UCSD-AML1 (cell line): ENCODE results near the gene RBMX.
"Not testable (repeated sequence)": the region's sequence is repeated elsewhere in the genome, so short reads cannot be mapped to it uniquely, and the experiment has no call there.

ENCODE experiments used
- DNase-seq: peaks from one replicate; lab custom pipeline; 2025; ENCODE audit not compliant: unreplicated experiment; lab: John Stamatoyannopoulos, UW

Gene RBMX

DNA sequence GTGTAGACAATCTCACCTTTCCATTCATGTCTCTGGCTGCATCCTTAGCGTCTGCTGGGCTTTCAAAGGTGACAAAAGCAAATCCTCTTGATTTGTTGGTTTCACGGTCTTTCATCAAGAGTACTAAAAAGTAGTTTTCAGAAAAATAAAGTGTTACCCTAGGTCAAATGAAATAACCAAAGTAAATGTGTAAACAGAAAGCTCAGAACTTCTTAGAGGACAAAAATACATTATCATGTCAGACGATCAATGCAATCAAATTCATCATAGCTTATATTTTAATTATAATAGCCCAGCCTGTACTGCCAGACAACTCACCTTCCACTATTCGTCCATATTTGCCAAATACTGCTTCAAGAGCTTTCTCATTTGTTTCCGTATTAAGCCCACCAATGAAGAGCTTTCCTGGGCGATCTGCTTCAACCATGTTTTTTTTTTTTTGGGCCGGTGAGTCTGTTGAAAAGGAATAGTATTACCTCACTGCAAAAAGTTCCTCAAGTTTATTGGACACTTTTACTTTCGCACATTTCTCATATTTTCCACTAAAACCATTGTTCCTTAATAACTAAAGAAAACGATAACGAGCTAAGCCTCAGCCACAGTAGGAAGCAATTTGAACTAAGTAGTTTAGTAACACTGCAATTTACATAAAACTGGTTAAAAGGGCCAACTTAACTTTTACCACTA lies 1.4 kb downstream of the RBMX start:
- no peak for DNase-seq

DNA sequence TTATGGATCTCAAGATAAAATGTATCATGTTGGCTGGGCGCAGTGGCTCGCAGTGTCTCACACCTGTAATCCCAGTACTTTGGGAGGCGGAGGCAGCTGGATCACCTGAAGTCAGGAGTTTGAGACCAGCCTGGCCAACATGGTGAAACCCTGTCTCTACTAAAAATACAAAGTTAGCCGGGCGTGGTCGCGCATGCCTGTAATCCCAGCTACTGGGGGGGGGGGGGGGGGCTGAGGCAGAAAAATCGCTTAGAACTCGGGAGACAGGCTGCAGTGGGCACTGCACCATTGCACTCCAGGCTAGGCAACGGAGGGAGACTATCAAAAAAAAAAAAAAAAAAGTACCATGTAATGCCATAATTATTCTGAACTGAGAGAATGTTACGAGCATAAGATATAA lies 2.1 kb downstream of the RBMX start:
- no peak for DNase-seq

DNA sequence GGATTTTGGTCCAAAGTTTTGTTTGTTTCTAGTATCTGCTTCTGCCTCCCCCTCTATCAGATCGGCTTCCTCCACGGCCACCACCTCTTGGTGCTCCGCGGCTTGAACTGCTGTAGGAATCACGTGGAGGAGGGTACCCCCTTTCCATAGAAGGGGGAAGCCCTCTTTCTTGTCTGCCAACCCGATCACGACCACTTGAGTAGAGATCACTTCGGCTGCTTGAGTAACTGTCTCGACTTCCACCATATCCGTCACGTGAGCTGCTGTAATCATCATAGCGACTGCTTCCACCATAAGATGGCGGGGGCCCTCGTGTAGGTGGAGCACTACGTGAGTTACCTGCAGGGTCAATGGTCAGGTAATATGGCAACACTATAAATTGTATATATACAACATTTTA lies 6.4 kb downstream of the RBMX start:
- DNase-seq = not testable (repeated sequence)

DNA sequence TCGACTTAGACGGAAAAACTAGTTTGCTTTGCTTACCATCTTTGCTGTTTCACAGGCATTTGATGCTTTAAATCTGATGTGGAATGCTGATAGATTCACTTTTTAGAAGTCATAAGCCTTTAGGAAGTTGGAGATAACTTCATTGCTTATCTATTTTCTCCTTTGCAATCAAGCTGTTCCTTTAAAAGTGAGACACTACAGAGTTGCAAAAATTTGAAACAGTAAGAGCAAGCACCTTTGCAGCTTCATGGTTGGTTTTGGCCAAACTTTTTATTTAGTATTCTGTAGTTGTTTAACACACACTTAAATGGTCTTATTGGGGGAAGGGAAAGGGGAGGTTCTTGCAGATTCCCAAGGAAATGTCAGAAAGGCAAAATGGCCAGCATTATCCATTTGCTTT lies 7.3 kb downstream of the RBMX start:
- DNase-seq = not testable (repeated sequence)

DNA sequence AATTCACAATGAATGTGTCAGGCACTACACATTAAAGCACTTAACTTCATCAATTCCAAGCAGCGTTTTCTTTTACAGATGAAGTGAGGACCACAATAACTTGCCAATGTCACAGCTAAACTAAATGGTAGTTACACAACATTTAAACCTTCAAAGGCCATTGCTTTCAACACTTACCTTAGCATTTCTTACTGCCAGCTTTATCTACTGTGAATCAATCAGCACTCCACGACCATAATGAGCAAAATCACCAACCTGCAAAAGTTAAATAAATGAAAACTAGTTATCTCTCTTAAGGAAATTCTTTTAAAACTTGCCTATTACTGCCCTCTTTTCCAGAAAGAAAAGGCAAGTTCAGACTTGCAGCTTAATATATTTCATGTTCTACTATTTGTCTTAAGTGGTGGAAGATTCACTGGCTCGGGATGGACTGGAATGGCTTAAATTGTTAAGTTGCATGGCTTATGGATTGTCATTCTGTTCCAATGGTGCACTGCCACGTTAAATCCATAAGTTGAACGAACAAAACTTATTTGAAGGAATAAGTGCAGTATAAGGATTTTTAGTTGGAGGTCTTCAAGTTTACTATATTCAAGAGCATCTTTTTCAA lies 8.3 kb downstream of the RBMX start:
- DNase-seq = no peak

DNA sequence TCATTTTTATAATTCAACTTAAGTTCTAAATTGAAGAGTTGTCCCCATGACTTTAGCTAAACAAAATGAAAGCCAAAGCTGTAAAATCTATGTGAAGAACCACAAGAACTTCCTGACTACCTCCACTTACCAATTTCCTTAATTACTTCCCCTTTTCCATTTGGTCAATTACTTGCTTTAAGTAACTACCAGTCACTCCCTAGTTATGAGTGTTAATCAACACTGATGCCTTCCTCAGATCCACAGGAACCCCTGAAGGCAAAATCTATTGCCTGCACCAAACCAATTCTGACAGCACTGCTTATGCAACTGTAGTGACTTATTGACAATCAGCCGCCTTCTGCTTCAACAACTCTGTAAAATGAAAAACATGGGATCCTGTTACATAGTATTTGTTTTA lies 10.5 kb downstream of the RBMX start:
- DNase-seq = no peak

DNA sequence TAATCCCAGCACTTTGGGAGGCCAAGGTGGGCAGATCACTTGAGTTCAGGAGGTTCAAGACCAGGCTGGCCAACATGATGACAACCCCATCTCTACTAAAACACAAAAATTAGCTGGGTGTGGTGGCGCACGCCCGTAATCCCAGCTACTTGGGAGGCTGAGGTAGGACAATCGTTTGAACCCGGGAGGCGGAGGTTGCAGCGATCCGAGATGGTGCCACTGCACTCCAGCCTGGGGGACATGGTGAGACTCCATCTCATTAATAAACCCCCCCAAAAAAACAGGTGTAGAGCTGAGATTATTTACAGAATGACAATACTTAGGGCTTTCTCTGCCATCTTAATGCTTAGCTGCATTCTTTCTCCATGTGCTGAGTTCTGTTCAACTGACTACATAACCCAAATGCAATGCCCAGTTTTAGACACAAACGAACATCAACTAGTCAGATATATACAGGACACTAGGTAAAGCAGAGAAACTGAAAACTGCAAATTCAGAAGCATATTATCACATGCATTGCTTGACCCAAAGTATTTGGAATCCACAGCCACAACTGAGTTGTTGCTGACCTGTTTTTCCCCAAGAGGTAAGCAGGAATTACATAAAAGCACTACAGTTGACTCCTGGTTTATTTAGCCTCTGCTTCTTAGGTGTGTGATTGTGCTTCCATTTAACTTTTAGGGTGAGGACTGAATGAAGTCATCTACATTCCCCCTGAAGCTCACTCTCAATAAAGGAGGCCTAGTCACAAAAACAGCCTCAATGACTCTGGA lies 12.1 kb downstream of the RBMX start:
- DNase-seq = no peak

DNA sequence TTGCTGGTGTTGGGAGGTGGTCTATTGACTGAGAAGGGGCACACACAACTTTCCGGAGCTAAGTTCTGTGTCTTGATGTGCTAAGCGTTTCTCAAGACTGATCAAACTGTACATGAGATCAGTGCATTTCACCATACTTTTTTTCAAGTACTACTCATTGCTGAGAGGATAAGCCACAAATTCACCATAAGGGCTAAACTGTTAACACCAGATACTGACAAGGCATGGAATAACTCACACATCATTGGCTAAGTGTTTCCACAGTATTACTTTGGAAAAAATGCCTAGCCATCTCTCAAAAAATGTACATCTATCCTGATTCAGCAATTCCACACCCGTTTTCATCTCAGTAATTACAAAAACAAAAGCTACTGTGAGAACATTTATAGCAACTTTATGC lies 13.0 kb downstream of the RBMX start:
- no peak for DNase-seq

DNA sequence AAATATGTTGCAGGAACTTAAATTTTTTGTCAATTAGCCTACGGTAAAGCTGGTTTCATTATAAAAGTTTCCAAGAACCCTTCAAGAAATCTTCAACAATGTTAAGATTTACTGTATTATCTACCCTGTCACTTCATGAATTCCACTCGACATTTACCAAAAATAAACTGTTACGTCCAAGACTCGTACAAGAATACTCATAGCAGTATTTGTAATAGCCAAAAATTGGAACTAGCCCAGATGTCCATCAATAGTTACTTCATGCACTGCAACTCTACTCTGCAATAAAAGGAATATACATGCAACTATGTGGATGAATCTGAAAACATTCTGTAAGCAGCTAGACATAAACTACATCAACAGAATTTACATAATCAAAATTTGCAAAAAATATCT lies 13.4 kb downstream of the RBMX start:
- no peak for DNase-seq

DNA sequence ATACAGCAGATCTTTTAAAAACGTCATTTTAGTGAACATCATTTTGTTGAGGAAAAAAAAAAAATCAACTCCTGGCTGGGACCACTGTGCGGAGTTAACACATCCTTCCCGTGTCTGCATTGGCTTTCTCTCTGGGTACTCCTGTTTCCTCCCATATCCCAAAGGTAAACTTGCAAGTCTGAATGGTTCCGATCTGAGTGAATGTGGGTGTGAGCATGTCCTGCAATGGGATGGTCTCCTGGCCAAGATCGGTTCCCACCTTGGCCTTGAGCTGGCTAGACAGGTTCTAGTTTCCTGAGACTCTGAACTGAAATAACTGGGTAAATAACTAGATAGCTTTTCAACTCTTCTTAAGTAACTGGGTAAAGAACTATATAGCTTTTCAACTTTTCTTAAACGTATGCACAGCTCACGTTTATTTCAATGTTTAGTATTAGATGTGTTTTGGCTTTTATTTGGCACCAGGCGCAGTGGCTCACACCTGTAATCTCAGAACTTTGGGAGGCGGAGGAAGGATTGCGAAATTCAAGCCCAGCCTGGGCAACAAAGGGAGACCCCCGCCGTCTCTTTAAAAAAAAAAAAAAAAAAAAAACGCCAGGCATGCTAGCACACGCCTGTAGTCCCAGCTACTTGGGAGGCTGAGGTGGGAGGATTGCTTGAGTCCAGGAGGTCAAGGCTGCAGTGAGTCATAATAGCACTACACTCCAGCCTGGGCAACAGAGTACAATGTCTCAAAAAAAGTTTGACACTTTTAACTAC lies 14.0 kb downstream of the RBMX start:
- no peak for DNase-seq

DNA sequence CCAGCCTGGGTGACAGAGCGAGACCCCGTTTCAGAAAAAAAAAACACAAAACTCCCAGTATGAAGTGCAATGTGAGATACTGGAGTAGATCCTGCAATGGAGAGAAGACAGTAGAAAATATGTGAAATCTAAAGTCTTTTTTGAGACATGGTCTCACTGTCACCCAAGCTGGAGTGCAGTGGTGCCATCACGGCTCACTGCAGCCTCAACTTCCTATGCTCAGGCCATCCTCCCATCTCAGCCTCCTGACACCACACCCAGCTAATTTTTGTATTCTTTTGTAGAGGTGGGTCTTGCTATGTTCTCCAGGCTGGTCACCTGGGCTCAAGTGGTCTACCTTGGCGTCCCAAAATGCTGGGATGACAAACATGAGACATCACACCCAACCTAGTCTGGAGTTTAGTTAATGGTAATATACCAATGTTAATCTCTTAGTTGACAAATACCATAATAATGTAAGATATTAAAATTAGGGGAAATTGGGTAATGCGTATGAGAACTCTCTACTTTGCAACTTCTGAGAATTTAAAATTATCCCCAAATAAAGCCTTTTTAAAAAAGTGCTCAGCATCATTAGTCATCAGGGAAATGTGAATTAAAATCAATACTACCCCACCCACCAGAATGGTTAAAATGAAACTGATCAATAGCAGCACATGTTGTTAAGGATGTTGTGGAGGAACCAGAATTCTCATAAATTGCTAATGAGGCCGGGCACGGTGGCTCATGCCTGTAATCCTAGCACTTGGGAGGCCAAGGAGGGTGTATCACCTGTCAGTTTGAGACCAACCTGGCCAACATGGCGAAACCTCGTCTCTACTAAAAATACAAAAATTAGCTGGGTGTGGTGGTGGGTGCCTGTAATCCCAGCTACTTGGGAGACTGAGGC lies 15.0 kb downstream of the RBMX start:
- no peak for DNase-seq

DNA sequence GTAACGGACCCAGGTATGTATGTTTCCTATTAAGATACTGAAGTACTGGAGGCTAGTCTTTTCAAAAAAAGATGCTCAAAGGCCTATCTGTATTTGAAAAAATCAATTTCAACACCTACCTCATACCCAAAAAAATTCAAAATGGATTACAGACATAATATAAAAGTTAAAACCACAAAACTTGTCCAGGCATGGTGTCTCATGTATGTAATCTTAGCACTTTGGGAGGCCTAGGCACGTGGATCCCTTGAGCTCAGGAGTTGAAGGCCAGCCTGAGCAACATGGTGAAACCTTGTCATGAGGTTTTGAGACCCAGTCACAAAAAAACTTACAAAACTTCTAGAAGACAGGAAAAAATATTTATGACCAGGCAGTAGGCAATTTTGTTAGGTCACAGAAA lies 16.7 kb downstream of the RBMX start:
- no peak for DNase-seq

DNA sequence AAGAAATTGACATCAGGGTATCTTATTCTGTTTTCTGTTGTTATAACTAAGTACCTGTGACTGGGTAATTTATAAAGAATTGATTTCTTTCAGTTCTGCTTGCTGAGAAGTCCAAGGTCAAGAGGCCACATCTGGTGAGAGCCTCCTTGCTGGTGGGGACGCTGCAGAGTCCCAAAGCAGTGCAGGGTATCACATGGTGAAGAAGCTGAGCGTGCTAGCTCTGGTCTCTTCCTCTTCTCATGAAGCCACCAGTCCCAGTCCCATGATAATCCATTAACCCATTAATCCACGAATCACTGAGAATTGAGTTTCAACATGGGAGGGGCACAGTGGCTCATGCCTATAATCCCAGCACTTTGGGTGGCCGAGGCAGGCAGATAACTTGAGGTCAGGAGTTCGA lies 18.0 kb downstream of the RBMX start:
- DNase-seq = no peak

DNA sequence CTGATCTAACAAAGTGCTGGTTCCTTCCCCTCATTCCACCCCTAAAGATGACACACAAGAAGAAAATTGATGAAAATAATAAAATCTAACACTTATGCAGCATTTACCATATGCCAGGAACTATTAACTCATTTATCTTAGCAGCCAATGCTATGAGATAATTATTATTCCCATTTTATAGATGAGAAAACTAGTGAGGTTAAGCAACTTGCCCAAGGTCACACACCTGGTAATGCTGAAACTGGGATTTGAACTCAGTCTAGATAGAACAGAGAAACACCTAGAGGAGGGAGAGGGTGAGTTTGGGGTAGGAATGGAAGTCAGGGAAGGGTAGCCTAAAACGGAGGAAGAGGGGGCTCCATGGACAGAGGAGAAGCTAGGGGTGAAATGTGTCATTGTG lies 18.6 kb downstream of the RBMX start:
- DNase-seq = no peak

DNA sequence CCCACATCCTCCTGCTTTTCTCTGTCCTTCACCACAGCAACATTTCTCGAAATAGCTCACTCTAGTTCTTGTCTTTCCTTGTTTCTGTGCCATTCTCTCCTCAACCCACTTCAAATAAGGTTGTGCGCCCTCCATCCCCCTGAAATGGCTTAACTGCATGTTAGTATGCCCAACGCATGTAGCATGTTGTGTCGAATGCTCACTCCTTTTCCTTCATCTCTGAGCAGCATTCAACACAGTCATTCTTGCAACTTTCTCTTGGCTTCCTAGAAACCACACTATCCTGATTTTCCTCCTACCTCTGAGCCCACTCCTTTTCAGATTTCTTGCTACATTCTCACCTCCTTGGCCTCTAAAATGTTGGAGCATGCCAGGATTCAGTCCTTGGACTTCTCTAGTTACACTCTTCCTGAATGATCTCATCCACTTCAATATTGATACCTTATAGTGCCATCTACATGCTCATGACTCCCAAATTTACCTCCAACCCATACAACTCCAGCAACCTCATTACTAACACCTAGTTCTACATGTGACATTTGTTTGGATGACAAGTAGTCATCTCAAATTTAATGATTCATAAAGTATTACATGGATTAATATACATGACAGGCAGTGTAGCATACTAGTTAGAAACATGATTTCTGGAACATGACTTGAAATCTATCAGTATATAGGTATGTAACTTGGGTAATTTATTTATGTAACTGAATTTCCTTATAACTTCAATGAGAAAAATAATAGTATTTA lies 22.3 kb downstream of the RBMX start:
- DNase-seq = no peak

DNA sequence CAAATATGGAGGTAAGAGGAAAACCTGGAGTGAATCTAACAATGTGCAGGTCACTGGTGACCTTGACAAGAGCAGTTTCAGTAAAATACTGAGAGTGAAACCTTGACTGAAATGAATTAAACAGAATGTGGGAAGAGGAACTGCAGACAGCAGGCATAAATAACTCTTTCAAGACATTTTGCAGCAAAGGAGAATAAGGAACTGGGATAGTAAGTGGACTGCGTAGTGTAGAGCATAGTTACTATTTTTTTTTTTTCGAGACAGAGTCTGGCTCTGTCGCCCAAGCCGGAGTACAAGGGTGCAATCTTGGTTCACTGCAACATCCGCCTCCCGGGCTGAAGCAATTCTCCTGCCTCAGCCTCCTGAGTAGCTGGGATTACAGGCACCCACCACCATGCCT lies 24.0 kb downstream of the RBMX start:
- no peak for DNase-seq

DNA sequence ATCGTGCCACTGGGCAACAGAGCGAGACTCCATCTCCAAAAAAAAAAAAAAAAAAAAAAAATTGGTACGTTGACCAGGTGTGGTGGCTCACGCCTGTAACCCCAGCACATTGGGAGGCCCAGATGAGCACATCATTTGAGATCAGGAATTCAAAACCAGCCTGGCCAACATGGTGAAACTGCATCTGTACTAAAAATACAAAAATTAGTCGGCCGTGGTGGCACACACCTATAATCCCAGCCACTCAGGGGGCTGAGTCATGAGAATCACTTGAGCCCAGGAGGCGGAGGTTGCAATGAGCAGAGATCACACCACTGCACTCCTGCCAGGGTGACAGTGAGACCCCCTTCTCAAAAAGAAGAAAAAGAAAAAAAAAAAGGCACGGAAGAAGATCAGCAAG lies 24.5 kb downstream of the RBMX start:
- no peak for DNase-seq

DNA sequence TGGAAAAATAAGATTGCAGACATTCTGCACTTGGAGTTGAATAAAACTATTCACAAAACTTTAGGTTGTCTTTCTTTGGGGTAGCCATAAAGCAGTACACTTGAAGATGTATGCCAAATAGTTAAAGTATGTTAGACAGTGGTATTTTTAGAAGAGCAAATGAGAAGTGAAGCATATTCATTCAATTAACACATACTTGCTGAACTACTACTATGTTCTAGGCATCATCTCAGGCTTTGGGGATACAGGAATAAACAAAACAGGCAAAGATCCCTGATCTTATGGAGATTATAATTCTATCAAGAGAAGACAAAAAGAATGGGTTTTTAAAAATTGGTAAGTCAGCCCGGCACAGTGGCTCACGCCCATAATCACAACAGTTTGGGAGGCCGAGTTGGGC lies 29.0 kb downstream of the RBMX start:
- DNase-seq = no peak

DNA sequence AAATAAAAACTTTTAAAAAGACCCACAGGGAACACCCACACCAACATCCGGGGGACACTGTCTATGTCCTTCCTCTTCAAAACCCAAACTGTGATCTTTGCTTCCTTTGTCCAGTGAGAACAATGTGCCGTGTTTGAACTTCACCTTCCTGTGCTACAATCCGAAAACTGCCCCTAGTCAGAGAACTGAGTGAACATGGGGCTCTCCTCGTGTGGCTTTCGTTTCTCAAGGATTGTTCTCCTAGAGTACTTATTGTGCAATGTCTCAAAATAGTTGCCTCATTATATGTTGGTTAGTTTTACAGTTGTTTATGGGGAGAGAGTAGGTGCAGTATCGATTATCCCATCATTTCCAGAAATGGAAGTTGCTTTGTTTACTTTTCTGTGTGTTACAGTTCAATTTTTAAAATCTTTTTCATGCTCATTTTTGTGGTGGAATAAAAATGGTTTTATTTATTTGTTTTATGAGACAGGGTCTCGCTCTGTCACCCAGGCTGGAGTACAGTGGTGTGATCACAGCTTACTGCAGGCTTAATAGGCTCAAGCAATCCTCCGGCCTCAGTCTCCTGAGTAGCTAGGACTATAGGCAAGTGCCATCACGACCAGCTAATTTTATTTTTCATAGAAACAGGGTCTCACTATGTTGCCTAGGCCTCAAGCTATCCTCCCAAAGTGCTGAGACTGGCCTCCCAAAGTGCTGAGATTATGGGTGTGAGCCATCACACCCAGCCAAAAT lies 29.9 kb downstream of the RBMX start:
- no peak for DNase-seq
